Fibroblast of lung (primary cell): ENCODE results near the gene FLNA. TPM values are rescaled to one million over a fixed set of nuclear protein-coding genes. Genes with fewer than 3 reads are reported as not detected.

ENCODE experiments used
- DNase-seq, 2 donors: peaks; one replicate each; pipeline versions ENCODE4 v3.0.0 to v3.0.0-alpha.2; 2010; ENCODE audit warnings: low read depth in 2 of 2
- H2AFZ ChIP-seq: 2 replicates; pipeline ENCODE4 v1.5.1; 2012; ENCODE audit warnings: low read length, control low read depth, inconsistent platforms
- H3K27ac ChIP-seq: 2 replicates; pipeline ENCODE4 v1.5.1; 2011; ENCODE audit warnings: low read length, control low read depth; ENCODE audit not compliant: insufficient read depth
- H3K27me3 ChIP-seq: 2 replicates; pipeline ENCODE4 v1.5.1; 2011; ENCODE audit warnings: mild to moderate bottlenecking, low read length; ENCODE audit not compliant: control insufficient read depth, insufficient read depth
- H3K36me3 ChIP-seq: 2 replicates; pipeline ENCODE4 v1.5.1; 2011; ENCODE audit warnings: low read length; ENCODE audit not compliant: control insufficient read depth, insufficient read depth
- H3K4me1 ChIP-seq: 2 replicates; pipeline ENCODE4 v1.5.1; 2011; ENCODE audit warnings: low read length; ENCODE audit not compliant: control insufficient read depth, insufficient read depth; ENCODE audit errors: extremely low read depth
- H3K4me2 ChIP-seq: 2 replicates; pipeline ENCODE4 v1.5.1; 2011; ENCODE audit warnings: low read length, control low read depth; ENCODE audit not compliant: insufficient read depth; ENCODE audit errors: extremely low read depth
- H3K4me3 ChIP-seq, 4 experiments: fragments of 200-600 bp in 1 of 4; sonication (generic) in 1 of 4; replicated peaks in 1 of 4; 2 replicates each; pipeline ENCODE4 v1.5.1; 2011 to 2016; ENCODE audit warnings: low read length in 4 of 4, low read depth in 3 of 4, mild to moderate bottlenecking in 3 of 4, control low read depth in 2 of 4, inconsistent platforms in 1 of 4, mixed read lengths in 1 of 4; ENCODE audit not compliant: insufficient read depth in 1 of 4; ENCODE audit errors: control extremely low read depth in 1 of 4
- H3K79me2 ChIP-seq: 2 replicates; pipeline ENCODE4 v1.5.1; 2012; ENCODE audit warnings: mild to moderate bottlenecking, low read length, inconsistent platforms; ENCODE audit not compliant: control insufficient read depth, insufficient read depth
- H3K9ac ChIP-seq: 2 replicates; pipeline ENCODE4 v1.5.1; 2011; ENCODE audit warnings: mild to moderate bottlenecking, low read length, control low read depth; ENCODE audit not compliant: insufficient read depth
- H3K9me3 ChIP-seq: 2 replicates; pipeline ENCODE4 v1.5.1; 2012; ENCODE audit warnings: low read depth, low read length; ENCODE audit not compliant: control insufficient read depth, insufficient read depth
- H4K20me1 ChIP-seq: 2 replicates; pipeline ENCODE4 v1.5.1; 2011; ENCODE audit warnings: low read length; ENCODE audit not compliant: control insufficient read depth, insufficient read depth; ENCODE audit errors: extremely low read depth
- CTCF ChIP-seq, 2 donors: IDR thresholded peaks in 1 of 2; conservative IDR thresholded peaks in 1 of 2; 1 replicate in 1 of 2; 2 replicates in 1 of 2; pipeline ENCODE4 v1.5.1; 2011 to 2012; ENCODE audit warnings: low read length in 2 of 2, control low read depth in 1 of 2, inconsistent platforms in 1 of 2, low read depth in 1 of 2, mild to moderate bottlenecking in 1 of 2
- EZH2 ChIP-seq: IDR thresholded peaks from 2 replicates; pipeline ENCODE4 v1.5.1; 2012; ENCODE audit warnings: low read length, control low read depth, mild to moderate bottlenecking; ENCODE audit errors: missing control alignments
- polyA plus RNA-seq, 2 donors: library from polyadenylated mRNA; depleted of rRNA in 1 of 2; stranded (reverse) in 1 of 2; unstranded in 1 of 2; fragments of >200 nt; gene quantifications; 2 replicates each; pipeline ENCODE4 v1.2.1, GENCODE V29; 2011 to 2012; ENCODE audit warnings: missing spikeins in 1 of 2
- total RNA-seq: library from RNA; depleted of rRNA; stranded (reverse); fragments of >200 nt; gene quantifications from 2 replicates; pipeline ENCODE4 v1.2.1, GENCODE V29; 2014

FLNA gene
- total and polyA plus RNA-seq, 2 donors (not counting 1 experiment from before 2014, with no cell fraction given) = 799 to 2,728 TPM

DNA sequence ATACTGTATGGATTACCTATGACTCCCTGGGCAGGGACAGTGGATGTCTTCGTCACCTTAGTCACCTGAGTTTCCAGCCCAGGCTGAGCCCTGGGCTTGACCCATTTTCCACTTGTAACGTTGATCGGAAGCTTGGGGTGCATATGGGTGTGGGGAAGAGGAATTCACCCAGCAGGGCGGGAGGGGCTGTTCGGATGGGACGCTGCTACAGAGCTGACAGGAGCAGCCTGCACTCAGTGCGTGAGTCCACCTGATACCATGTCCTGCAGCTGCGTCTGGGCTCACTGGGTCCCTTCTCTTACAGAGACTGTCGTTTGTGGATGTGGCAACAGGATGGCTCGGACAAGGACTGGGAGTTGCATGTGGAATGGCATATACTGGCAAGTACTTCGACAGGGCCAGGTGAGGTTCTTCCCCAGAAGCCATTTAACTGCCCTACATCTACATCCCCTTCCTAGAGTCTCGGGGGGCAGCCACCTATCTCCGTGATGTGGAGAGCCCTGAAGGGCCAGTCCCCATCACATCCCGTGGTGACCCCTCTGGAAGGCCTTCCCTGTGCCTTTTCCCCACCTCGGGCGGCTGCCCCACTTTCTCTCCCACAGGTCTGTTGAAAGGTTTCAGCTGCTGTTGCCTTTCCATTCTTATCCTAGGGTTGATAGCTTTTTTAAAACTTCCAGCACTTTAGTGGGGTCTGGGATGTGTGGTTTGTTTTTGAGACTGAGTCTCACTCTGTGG, 65.2 kb downstream of the FLNA start:
- no peaks in the 10 kb centered on the region for H4K20me1 ChIP-seq
- TF ChIP-seq CTCF (conservative IDR thresholded peaks at IDR 0.05 in 1 of 2, IDR thresholded peaks at IDR 0.05 in 1 of 2; ENCODE audit: low read depth in 1 of 2, low read length in 2 of 2) (no peak), EZH2 (no peak)
- no peaks in the 10 kb centered on the region for H3K27me3 ChIP-seq
- no peak for DNase-seq
- no peak overlapping the region for H2AFZ ChIP-seq
- H3K36me3 ChIP-seq = no peaks in the 10 kb centered on the region
- H3K27ac ChIP-seq = no peak overlapping the region
- no peaks in the 10 kb centered on the region for H3K4me1 ChIP-seq
- H3K4me2 ChIP-seq = no peak overlapping the region
- H3K9ac ChIP-seq = no peak overlapping the region
- H3K4me3 ChIP-seq = no peak overlapping the region
- H3K79me2 ChIP-seq = no peaks in the 10 kb centered on the region
- no peaks in the 10 kb centered on the region for H3K9me3 ChIP-seq

GRCh38 chrX:154308108-154308946, 66.1 kb downstream of the FLNA start:
- H3K9ac ChIP-seq = no peak overlapping the region
- H3K36me3 ChIP-seq = no peaks in the 10 kb centered on the region
- no peak overlapping the region for H3K4me3 ChIP-seq
- H3K27ac ChIP-seq = no peak overlapping the region
- no peaks in the 10 kb centered on the region for H3K4me1 ChIP-seq
- TF ChIP-seq EZH2 = no peak
- TF ChIP-seq CTCF (conservative IDR thresholded peaks at IDR 0.05 in 1 of 2, IDR thresholded peaks at IDR 0.05 in 1 of 2; ENCODE audit: low read depth in 1 of 2, low read length in 2 of 2) = peak; percentile 54 to 67
- no peaks in the 10 kb centered on the region for H4K20me1 ChIP-seq
- no peaks in the 10 kb centered on the region for H3K27me3 ChIP-seq
- no peaks in the 10 kb centered on the region for H3K9me3 ChIP-seq
- DNase-seq = peak; percentile 11 to 28
- no peaks in the 10 kb centered on the region for H3K79me2 ChIP-seq
- H3K4me2 ChIP-seq = no peak overlapping the region
- H2AFZ ChIP-seq = no peak overlapping the region

DNA sequence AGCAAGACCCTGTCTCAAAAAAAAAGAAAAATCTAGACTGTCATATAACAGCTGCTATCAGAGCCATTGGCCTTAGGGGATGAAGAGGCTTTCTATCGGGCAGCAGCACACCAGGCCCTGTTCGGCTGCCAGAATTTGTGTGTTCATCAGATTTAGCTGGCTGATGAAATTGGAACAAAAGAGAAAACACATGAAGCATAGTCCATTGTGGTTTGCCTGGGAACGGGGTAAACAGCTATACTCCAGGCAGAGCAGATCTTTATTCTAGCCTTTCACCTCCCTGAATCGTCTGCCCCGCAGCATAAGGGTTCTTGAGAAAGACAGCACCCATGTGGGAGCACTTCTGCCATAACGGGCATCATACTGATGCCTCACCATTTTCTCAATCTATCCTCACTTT, 67.2 kb downstream of the FLNA start:
- Histone ChIP-seq H3K9ac (no peak overlapping the region), H3K4me2 (no peak overlapping the region), H3K27ac (no peak overlapping the region), H3K4me1 (no peaks in the 10 kb centered on the region), H4K20me1 (no peaks in the 10 kb centered on the region), H3K4me3 (no peak overlapping the region), H3K27me3 (no peaks in the 10 kb centered on the region), H3K36me3 (no peaks in the 10 kb centered on the region), H2AFZ (no peak overlapping the region), H3K79me2 (no peaks in the 10 kb centered on the region), H3K9me3 (no peaks in the 10 kb centered on the region)
- no peak for DNase-seq
- TF ChIP-seq EZH2 (no peak), CTCF (conservative IDR thresholded peaks at IDR 0.05 in 1 of 2, IDR thresholded peaks at IDR 0.05 in 1 of 2; ENCODE audit: low read depth in 1 of 2, low read length in 2 of 2) (no peak)
